H9 (cell line): ENCODE measurements around the gene RRAS. TPM values are rescaled to one million over a fixed set of nuclear protein-coding genes. Genes with fewer than 3 reads are reported as not detected.

ENCODE experiments used
- DNase-seq: peaks from one replicate; pipeline ENCODE4 v3.0.0-alpha.2; 2017
- H2AFZ ChIP-seq: one replicate; pipeline ENCODE4 v1.6.1; 2013; ENCODE audit warnings: mild to moderate bottlenecking, low read length, control low read depth, moderate library complexity
- H2AK5ac ChIP-seq: 2 replicates; pipeline ENCODE4 v1.6.1; 2013; ENCODE audit warnings: low read length, control low read depth, mixed read lengths; ENCODE audit not compliant: insufficient read length
- H2BK120ac ChIP-seq: one replicate; pipeline ENCODE4 v1.6.1; 2013; ENCODE audit warnings: low read depth, mild to moderate bottlenecking, low read length, control low read depth, inconsistent platforms; ENCODE audit not compliant: poor library complexity, severe bottlenecking
- H2BK12ac ChIP-seq: 2 replicates; pipeline ENCODE4 v1.6.1; 2013; ENCODE audit warnings: low read length, control low read depth, mixed read lengths, low read depth; ENCODE audit not compliant: insufficient read length
- H2BK15ac ChIP-seq: 2 replicates; pipeline ENCODE4 v1.6.1; 2013; ENCODE audit warnings: low read depth, low read length, control low read depth
- H2BK20ac ChIP-seq: one replicate; pipeline ENCODE4 v1.6.1; 2013; ENCODE audit warnings: low read depth, mild to moderate bottlenecking, low read length, control low read depth, inconsistent platforms; ENCODE audit not compliant: poor library complexity, severe bottlenecking
- H2BK5ac ChIP-seq: 2 replicates; pipeline ENCODE4 v1.6.1; 2013; ENCODE audit warnings: low read length, control low read depth, mixed read lengths; ENCODE audit not compliant: insufficient read length
- H3K14ac ChIP-seq: 2 replicates; pipeline ENCODE4 v1.6.1; 2013; ENCODE audit warnings: low read length, control low read depth; ENCODE audit not compliant: insufficient read depth
- H3K18ac ChIP-seq: 2 replicates; pipeline ENCODE4 v1.6.1; 2013; ENCODE audit warnings: low read depth, mild to moderate bottlenecking, mixed read lengths, low read length, control low read depth; ENCODE audit not compliant: insufficient read length
- H3K23ac ChIP-seq: 2 replicates; pipeline ENCODE4 v1.6.1; 2013; ENCODE audit warnings: low read length, control low read depth, mixed read lengths, low read depth; ENCODE audit not compliant: insufficient read length
- H3K23me2 ChIP-seq: 2 replicates; pipeline ENCODE4 v1.6.1; 2013; ENCODE audit warnings: low read depth, mild to moderate bottlenecking, mixed read lengths, low read length, control low read depth; ENCODE audit not compliant: insufficient read length, poor library complexity, severe bottlenecking
- H3K27ac ChIP-seq: 2 replicates; pipeline ENCODE4 v1.5.1; 2013; ENCODE audit warnings: low read length, control low read depth, mixed read lengths, low read depth; ENCODE audit not compliant: insufficient read length
- H3K27me3 ChIP-seq: 2 replicates; pipeline ENCODE4 v1.6.1; 2013; ENCODE audit warnings: low read length, control low read depth, inconsistent platforms; ENCODE audit not compliant: insufficient read depth
- H3K4ac ChIP-seq: 2 replicates; pipeline ENCODE4 v1.6.1; 2013; ENCODE audit warnings: low read depth, mild to moderate bottlenecking, control low read depth, inconsistent platforms, low read length, moderate library complexity
- H3K4me1 ChIP-seq: 2 replicates; pipeline ENCODE4 v1.6.1; 2013; ENCODE audit warnings: low read length, control low read depth, inconsistent platforms; ENCODE audit not compliant: insufficient read depth
- H3K4me2 ChIP-seq: 2 replicates; pipeline ENCODE4 v1.6.1; 2013; ENCODE audit warnings: low read length, control low read depth, mixed read lengths; ENCODE audit not compliant: insufficient read length, insufficient read depth
- H3K56ac ChIP-seq: 2 replicates; pipeline ENCODE4 v1.6.1; 2013; ENCODE audit warnings: low read depth, mild to moderate bottlenecking, mixed read lengths, low read length, control low read depth; ENCODE audit not compliant: insufficient read length
- H3K79me1 ChIP-seq: 2 replicates; pipeline ENCODE4 v1.6.1; 2013; ENCODE audit warnings: low read depth, mild to moderate bottlenecking, moderate library complexity, low read length, control low read depth, inconsistent platforms; ENCODE audit not compliant: insufficient read depth, poor library complexity, severe bottlenecking
- H3K79me2 ChIP-seq: 2 replicates; pipeline ENCODE4 v1.6.1; 2013; ENCODE audit warnings: low read length, control low read depth, inconsistent platforms; ENCODE audit not compliant: insufficient read depth
- H3K9ac ChIP-seq: 2 replicates; pipeline ENCODE4 v1.6.1; 2013; ENCODE audit warnings: low read length, control low read depth, mixed read lengths; ENCODE audit not compliant: insufficient read length; ENCODE audit errors: extremely low read depth
- H3K9me3 ChIP-seq: one replicate; pipeline ENCODE4 v1.6.1; 2013; ENCODE audit warnings: low read depth, low read length, inconsistent platforms; ENCODE audit not compliant: control insufficient read depth
- H3T11ph ChIP-seq: one replicate; pipeline ENCODE4 v1.6.1; 2013; ENCODE audit warnings: mild to moderate bottlenecking, low read length, control low read depth, inconsistent platforms
- H4K20me1 ChIP-seq: one replicate; pipeline ENCODE4 v1.6.1; 2013; ENCODE audit not compliant: control insufficient read depth, insufficient read length, insufficient read depth
- H4K5ac ChIP-seq: 2 replicates; pipeline ENCODE4 v1.6.1; 2013; ENCODE audit warnings: low read depth, mild to moderate bottlenecking, mixed read lengths, low read length, control low read depth; ENCODE audit not compliant: insufficient read length
- H4K8ac ChIP-seq: replicated peaks from 2 replicates; pipeline ENCODE4 v1.6.1; 2013; ENCODE audit warnings: low read length, control low read depth, mixed read lengths, low read depth; ENCODE audit not compliant: insufficient read length
- H4K91ac ChIP-seq: 2 replicates; pipeline ENCODE4 v1.6.1; 2013; ENCODE audit warnings: low read depth, mild to moderate bottlenecking, moderate library complexity, mixed read lengths, low read length, control low read depth; ENCODE audit not compliant: insufficient read length
- H3K27ac Mint-ChIP-seq, 3 experiments: 2 replicates in 2 of 3; 3 replicates in 1 of 3; pipeline ENCODE4 v1.8.0; 2020 to 2021; ENCODE audit warnings: mixed read lengths in 3 of 3, mild to moderate bottlenecking in 1 of 3, moderate library complexity in 1 of 3
- H3K27me3 Mint-ChIP-seq: 2 replicates; pipeline ENCODE4 v1.8.0; 2021; ENCODE audit warnings: low read depth, mild to moderate bottlenecking, moderate library complexity, mixed read lengths
- H3K36me3 Mint-ChIP-seq, 3 experiments: 2 replicates in 2 of 3; 3 replicates in 1 of 3; pipeline ENCODE4 v1.8.0; 2020 to 2021; ENCODE audit warnings: low read depth in 3 of 3, mixed read lengths in 3 of 3; ENCODE audit not compliant: insufficient read depth in 1 of 3
- H3K4me1 Mint-ChIP-seq, 2 experiments: 2 replicates each; pipeline ENCODE4 v1.8.0; 2020; ENCODE audit warnings: mixed read lengths in 2 of 2
- H3K4me3 Mint-ChIP-seq, 2 experiments: 2 replicates in 1 of 2; 3 replicates in 1 of 2; pipeline ENCODE4 v1.8.0; 2020 to 2021; ENCODE audit warnings: mild to moderate bottlenecking in 2 of 2, mixed read lengths in 2 of 2, moderate library complexity in 1 of 2
- H3K9me3 Mint-ChIP-seq, 2 experiments: 2 replicates in 1 of 2; 3 replicates in 1 of 2; pipeline ENCODE4 v1.8.0; 2020; ENCODE audit warnings: mild to moderate bottlenecking in 2 of 2, mixed read lengths in 2 of 2, moderate library complexity in 1 of 2
- CTCF ChIP-seq: fragments of 200-600 bp; sonication (generic); conservative IDR thresholded peaks from 3 replicates; pipeline ENCODE4 v1.8.0; 2021; ENCODE audit warnings: antibody characterized with exemption, mild to moderate bottlenecking
- whole genome bisulfite sequencing: extraction: QIAGEN DNeasy Blood & Tissue Kit; methylation state at CpG from one replicate; pipeline ENCODE4 v1.1.7; 2013; ENCODE audit warnings: missing lambda C conversion rate, low lambda C conversion rate, mixed read lengths; ENCODE audit not compliant: insufficient read length; ENCODE audit errors: extremely low coverage; 5-methylcytosine and 5-hydroxymethylcytosine counted together
- total RNA-seq: library from RNA; stranded (reverse); gene quantifications from 2 replicates; pipeline ENCODE4 v1.2.1, GENCODE V29; 2021

The RRAS gene
- total RNA-seq, 1 experiment from 2014 or later: 9.9 TPM

GRCh38 chr19:49645592-49645991, 5.6 kb upstream of the RRAS start:
- TF ChIP-seq CTCF: no peak
- H3K4me3 Mint-ChIP-seq: no peak overlapping the region; a peak in 2 of 5 replicates

More at GRCh38 chr19:49645592-49645991, 5.6 kb upstream of the RRAS start:
- Histone ChIP-seq H3K4ac (no peak overlapping the region), H4K5ac (no peak overlapping the region), H3K56ac (no peak overlapping the region), H2AK5ac (no peak overlapping the region), H3K79me2 (peaks cover 9% of the 10 kb centered on the region), H3K79me1 (peaks cover 13% of the 10 kb centered on the region), H3T11ph (no peak overlapping the region), H3K9me3 (no peaks in the 10 kb centered on the region), H3K27ac (no peak overlapping the region), H3K4me1 (no peaks in the 10 kb centered on the region; the same call in 1 of the 2 replicates), H2BK12ac (no peak overlapping the region), H2BK5ac (no peak overlapping the region), H3K23ac (no peak overlapping the region), H3K18ac (no peak overlapping the region), H3K23me2 (peaks cover 14% of the 10 kb centered on the region), H2BK120ac (no peak overlapping the region), H4K8ac (no peak overlapping the region), H3K4me2 (no peak overlapping the region), H4K20me1 (no peaks in the 10 kb centered on the region), H2BK15ac (no peak overlapping the region), H4K91ac (no peak overlapping the region), H3K14ac (no peak overlapping the region; the same call in 1 of the 2 replicates), H2BK20ac (no peak overlapping the region), H3K27me3 (no peaks in the 10 kb centered on the region), H2AFZ (no peak overlapping the region), H3K9ac (no peak overlapping the region)
- Mint-ChIP-seq H3K27me3 (no peaks in the 10 kb centered on the region), H3K4me1 (peaks cover 29 to 37% of the 10 kb centered on the region in 2 experiments), H3K27ac (peak overlapping the region in 1 of 3 experiments; percentile 75; a peak in 2 of 7 replicates), H3K36me3 (peaks cover 22 to 56% (median 47%) of the 10 kb centered on the region in 3 experiments), H3K9me3 (no peaks in the 10 kb centered on the region; a peak in 2 of 5 replicates)
- DNase-seq: no peak
- no CpG with 5 or more reads among the region's 11 CpGs for WGBS
